CD4-positive, alpha-beta T cell treated with Interleukin-21 for 1 hour (primary cell): ENCODE measurements around the gene TAF4.
"Not testable (repeated sequence)": the region's sequence is repeated elsewhere in the genome, so short reads cannot be mapped to it uniquely, and the experiment has no call there.

Source experiments
- DNase-seq: peaks from one replicate; pipeline ENCODE4 v3.0.0-alpha.2; 2020

TAF4 gene

DNA sequence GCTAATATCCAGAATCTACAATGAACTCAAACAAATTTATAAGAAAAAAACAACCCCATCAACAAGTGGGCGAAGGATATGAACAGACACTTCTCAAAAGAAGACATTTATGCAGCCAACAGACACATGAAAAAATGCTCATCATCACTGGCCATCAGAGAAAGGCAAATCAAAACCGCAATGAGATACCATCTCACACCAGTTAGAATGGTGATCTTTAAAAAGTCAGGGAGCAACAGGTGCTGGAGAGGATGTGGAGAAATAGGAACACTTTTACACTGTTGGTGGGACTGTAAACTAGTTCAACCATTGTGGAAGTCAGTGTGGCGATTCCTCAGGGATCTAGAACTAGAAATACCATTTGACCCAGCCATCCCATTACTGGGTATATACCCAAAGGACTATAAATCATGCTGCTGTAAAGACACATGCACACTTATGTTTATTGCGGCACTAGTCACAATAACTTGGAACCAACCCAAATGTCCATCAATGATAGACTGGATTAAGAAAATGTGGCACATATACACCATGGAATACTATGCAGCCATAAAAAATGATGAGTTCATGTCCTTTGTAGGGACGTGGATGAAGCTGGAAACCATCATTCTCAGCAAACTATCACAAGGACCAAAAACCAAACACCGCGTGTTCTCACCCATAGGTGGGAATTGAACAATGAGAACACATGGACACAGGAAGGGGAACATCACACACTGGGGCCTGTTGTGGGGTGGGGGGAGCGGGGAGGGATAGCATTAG lies 6.2 kb upstream of the TAF4 start:
- not testable (repeated sequence) for DNase-seq

DNA sequence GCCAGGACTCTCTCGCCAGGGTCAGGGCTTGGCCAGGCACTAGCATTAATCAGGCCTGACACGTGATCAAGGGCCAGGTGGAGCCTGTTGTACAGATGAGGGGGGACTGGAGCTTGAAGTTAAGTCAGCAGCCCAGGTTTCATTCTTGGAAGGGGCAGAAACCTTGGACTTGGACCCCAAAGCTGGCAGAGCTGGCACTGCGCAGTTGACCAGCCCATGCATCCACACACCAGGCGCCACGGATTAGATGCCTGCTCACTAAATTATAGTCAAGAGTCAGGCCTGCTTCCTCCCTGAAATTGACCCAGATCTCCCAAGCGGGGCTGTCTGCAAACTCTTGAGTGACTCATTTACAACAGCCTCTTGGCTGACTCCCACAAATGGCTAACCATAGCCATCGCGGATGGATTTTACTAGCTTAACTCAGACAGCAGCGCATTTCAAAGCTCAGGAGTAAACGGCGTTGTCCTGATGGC lies 4.1 kb upstream of the TAF4 start:
- no peak for DNase-seq

DNA sequence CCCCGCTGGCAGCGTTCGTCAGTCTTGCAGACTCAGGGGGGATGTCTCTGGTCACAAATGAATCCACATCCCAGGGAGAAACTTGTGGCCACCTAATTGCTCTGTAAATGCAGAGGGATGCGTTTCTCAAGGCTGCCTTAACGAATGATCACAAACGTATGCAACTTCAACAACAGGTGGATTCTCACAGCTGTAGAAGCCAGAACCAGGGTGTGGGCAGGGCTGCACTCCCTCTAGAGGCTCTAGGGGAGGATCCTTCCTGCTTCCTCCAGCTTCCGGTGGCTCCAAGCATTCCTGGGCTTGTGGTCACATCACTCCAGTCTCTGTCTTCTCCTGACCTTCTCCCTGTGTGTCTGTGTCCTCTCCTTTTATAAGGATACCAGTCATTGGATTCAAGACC lies 3.3 kb upstream of the TAF4 start:
- no peak for DNase-seq

DNA sequence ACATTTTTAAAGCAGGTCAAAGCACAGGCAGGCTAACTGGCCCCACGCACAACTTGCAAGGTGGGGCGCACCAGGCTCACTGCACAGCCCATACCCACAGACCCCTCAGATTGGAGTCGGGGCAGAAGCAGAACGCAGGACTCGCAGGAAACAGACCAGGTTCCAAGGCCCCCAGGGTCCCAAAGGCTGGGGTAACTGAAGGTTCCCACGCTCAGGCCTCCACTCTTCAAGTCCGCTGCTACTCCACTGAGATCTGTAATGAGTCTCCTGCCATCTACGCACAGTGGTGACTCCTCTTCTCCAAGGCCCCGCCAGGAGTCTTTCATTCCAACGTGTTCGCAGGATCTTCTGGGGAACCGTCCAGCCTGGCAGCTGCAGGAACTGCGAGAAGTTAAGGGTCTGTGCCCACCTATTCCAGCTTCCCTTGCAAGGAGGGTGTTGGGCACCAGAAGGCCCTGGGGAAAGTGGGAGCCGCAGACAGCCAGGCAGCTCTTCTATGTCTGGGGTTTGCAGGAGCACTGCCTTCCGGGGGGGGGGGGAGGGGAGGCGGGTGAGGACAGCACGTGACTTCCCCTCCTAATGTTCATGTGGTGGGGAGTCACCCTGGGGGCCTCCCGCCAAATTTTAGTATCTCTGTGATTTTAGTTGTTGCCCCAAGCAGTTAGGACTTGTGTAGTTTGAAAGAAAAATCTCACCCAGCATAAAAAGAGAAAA lies 2.0 kb upstream of the TAF4 start:
- DNase-seq, result peak; percentile 9

DNA sequence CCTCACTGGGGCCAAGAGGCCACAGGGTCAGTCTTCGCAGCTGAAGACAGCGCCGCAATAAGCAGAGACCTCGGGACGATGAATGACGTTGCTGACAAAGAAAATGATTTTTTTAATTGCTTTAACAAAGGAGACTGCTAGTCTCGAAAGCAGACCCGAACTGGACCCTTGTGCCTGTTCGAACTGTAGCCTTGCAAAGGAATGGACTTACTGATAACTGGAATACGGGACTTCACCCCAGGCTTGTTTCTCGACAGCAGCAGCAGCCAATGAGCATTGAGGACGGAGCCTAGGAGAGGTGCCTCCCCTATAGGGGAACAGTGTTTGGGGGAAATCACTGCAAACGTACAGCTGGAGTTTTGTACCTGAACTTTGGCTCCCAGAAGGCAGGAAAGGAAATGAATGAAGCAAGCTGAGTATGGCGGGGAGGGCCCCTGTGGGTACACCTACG lies 1.3 kb upstream of the TAF4 start:
- peak; percentile 22 for DNase-seq

DNA sequence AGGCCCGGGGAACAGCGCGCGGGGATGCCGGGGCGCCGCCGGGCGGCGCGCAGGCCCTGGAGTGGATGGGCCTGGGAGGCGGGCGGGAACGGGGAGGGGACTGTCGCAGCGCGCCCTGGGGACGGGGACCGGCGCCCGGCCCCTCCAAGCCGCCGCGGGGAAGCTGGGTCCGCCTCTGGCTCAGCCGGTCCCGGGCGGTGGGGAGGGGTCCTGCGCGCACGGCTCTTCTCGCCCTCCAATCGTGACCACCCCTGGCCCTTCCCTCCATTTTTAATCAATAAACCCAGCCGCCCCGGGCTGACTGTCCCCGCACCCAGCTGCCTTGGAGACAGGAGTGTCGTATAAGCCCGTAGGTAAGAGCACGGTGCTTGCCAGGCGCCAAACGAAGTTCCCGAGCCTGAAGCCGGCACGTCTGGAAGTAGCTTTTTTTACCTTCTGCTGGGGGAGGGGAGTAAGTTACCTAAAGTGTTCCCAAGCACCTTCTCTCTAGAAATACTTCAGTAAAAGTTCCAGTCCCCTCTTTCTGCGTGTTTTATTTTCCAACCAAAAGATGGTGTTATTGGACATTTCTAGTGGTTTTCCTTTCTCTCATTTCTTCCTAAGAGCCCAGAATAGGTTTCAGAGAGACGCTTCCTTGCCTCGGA lies 780 bp upstream of the TAF4 start:
- peak; percentile 51 for DNase-seq

DNA sequence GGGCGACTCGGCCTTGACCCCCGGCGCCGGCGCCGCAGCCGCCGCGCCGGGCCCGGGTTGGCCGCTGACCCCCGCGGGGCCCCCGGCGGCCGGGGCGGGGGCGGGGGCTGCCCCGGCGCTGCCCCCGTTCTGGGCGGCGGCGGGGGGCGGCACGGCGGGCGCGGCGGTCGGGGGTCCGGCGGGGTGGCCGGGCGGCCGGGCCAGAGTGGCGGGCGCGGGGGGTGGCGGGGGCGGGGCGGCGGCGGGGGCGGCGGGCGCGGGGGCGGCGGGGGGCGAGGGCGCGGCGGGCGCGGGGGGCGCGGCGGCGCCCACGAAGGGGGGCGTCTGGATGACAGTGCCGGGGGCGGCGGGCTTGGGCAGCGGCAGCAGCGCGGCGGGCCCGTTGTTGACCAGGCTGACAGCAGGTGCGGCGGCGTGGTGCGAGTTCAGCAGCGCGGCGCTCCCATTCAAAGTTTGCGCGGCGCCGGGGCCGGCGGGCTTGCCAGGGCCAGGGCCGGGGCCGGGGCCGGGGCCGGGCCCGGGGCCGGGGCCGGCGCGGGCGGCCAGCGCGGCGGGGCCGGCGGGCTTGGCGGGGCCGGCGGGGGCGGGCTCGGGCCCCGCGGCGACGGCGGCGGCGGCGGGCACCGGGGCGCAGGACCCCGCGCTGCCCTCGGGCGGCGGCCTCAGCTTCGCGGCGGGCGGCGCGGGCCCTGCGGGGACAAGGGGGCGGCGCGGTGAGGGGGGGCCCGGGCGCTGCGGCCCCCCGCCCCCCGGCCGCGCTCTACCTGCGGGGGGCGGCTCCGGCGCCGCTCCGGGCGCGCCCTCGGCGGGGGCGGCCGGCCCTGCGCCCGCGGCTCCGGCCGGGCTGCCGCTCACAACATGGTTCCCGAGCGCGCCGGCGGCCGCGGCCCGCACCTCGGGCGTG lies 659 bp downstream of the TAF4 start:
- DNase-seq, result peak; percentile 4

DNA sequence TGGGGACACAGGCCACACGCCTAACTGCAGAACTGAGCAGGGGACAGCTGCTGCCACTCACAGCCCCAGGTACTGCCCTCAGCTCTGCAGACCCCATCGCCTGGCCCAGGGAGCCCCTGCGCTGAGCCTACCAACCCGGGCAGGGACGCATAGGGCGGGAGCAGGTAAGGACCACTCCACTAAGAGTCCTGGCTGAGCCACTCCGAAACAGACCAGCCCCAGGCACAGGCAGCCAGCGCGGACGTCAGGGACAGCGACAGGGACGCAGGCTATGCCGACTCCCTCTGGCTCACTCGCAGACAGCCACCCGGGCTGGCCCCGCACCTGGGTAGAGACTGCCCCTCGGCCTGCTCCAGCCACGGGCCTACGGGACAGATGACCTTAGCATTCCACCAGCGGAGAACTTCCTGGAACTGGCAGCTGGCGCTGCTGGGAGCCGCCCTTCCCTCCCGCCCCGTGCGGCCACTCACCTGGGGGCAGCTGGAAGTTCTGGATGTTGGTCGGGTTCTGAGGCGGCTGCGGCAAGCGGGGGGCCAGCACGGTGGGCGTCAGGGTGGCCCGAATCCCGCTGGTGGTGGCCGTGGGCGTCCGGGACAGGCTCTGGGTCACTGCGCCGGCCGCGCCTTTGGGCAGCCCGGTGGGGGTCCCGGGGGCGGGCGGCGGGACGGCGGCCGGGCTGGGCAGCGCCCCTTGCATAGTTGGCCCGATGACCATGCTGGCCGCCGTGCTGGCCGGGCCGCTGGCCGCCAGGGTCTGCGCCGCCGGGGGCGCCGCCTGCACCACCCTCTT lies 1.5 kb downstream of the TAF4 start:
- no peak for DNase-seq

DNA sequence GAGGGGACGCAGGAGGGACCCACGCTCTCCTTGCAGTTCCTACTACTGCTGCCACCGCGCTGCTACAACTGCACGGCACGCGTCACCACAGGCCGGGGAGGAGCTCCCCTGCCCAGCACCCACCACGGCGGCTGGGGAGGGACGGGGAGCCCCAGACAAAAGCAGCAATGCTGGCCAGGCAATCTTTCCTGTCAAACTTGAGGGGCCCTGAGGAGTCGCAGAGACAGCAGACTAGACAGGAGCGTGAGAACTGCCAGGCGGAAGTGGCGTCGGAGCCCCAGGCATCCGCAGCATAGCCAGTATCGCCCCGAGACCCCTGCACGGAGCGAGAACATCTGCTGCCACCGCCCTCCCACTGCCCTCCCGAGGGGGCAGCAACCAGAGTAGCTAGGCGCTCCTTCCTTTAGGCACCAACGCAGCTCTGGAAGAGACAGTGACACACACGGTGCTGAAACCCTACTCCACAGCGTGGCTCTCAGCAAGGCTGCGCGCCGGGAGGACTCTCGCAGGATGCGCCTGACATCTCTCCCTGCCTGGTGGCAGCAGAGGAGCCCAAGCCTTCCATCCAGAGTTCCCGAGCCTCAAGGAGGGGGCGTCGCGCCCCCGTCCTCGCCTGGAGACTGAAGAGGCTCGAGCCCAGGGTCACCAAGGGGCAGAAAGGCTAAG lies 2.2 kb downstream of the TAF4 start:
- no peak for DNase-seq

DNA sequence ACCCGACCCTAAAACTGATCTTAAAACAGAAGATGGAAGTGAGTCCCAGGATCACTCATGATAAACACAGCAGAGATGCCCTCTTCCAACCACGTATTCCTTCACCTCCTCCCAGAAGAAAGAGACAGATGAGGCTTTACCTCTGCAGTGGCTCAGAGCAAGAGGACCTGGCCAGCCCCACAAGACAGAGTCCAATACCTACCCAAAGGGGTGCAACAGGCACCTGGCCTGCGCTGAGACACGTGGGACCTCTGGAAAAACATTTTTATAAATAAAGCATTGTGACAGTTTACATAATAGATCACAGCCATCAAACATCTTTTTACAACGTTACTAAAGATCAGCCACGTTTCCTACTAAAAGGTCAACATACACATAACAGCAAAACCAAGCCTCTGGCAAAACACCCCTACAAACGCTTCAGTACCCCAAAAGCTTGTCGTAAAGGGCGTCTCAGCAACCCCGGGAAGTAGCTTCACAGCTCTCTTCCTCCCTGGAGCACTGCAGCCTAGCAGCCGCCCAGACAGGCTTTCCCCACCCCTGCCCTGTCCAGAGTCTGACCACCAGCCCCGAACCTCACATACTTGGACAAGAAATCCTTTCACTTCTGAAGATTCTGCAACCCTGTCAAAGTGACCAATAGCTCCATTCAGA lies 2.9 kb downstream of the TAF4 start:
- no peak for DNase-seq

DNA sequence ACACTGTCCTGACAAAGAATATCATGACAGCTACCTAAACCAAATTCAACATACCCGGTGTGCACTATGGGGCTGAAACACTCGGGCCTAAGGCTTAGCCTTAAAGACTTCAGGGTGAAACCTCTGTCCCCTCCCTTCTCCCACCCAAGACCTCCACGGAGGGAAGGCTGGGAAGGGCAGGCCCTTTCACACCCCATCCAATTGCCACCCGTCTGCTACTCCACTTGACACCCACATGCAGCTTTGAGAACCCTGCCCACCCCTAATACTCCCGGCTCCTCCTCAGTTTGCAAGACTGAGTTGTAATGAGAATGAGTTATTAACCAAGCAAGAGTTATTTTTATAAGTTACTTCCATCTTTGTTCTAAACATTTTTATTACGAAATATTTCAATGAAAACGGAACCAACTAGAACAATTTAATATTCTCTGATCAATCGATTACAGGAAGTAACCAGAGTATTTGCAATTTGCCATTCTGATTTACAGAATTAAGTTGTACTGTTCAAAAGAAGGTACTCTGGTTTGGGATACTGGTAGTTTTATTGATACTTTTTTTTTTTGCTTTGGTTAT lies 3.7 kb downstream of the TAF4 start:
- no peak for DNase-seq

DNA sequence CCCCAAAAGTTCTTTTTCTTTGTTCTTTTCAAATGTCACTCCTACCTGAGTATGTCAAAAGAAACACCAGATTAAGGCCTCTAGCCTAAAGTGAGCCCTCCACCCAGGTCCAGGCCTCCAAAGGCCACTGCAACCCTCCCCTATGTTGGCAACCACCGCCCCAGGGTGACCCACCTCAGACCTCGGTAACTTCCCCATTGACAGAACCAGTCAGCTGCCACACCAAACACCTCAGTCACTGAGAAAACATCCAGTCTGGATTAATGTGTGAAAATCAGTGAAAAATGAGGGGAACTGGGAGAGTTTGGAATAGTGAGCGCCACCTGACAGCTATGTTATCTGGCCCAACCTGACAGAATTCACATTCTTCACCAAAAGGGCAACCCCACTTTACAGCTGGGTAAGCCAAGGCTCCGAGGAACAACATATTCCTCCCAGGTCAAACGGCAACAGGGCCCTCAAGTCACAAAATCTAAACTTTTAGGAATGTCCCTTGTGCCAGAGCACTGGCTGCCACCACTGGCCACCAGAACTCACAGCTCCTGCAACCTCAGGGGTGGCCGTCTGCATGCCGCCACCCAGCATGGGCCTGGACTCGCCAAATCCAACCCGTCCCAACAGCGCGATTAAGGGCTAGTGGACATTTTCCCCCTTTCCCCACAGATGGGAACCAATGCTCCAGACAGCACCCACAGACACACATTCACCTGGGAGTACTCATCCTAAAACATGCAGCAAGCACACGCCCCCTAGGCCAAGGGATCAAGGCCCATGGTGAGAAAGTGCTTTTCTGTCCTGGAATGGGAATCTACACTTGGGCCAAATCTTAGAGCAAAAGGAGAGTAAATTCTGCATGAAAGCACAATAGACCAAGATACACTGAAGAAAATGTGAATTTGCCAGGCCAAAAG lies 4.8 kb downstream of the TAF4 start:
- no peak for DNase-seq

DNA sequence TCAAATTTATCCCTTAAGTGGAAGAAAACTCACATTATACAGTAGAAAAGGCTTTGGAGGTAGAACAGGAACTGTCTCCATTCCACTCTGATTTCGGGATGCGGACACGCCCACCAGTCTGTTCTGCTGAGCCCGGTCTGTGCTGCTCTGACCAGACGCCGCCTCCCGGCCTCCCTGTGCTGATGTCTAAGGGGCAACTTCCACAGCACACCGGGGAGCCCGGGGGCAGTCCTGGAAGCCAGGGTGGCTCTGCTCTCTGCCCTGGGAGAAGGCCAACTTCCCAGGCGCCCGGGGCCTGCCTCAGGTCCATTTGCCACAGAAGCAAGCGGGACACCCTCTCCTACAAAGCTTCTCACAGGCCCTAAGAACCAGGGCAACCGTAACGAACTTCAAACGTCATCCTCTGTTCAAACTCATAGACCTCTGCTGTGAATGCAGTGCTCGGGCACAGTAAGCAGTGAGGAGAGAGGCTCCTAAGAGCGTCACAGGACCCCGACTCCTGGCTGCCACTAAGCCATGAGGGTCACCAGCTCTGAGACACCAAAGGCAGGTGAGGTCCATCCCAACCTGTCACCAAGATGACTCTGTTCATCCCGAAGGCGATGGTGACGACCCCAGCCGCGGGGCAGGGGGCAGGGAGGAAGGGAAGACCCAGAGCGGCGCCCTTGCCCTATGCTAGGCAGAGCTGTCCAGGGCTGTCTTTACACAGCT lies 5.6 kb downstream of the TAF4 start:
- no peak for DNase-seq

DNA sequence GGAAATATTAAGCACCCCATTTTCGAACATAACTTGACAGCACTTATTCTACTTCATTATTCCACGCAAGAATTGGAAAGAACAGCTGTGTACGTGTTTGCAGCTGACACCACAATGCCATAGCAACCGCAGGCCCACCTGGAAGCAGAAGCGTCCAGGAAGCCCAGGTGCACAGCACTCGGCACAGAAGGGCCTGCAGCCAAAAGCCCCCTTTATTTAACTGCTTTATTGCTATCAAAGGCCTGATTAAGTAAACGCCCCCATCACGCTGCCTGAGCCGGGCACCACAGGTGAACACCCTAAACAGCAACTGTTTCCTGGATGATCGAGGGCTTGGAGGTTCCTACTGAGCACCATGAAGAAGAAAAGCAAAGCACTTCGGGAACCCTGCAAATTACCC lies 6.3 kb downstream of the TAF4 start:
- no peak for DNase-seq

DNA sequence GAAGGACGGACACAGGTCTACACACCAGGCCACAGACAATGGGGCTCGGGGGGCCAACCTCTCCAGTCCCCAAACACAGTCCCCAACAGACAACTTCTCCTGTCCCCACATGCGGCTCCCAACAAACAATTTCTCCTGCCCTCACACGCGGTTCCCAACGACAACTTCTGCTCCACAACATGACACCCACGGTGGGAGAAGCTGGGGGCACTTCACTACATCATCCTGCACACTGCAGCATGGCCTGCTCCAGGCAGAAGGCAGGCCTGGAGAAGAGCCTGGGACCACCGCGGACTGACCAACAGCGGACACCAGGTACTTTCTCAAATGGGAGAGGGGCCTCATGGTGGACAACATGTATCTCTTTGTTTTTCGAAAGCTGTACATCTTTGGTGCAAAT lies 6.7 kb downstream of the TAF4 start:
- DNase-seq, result no peak

DNA sequence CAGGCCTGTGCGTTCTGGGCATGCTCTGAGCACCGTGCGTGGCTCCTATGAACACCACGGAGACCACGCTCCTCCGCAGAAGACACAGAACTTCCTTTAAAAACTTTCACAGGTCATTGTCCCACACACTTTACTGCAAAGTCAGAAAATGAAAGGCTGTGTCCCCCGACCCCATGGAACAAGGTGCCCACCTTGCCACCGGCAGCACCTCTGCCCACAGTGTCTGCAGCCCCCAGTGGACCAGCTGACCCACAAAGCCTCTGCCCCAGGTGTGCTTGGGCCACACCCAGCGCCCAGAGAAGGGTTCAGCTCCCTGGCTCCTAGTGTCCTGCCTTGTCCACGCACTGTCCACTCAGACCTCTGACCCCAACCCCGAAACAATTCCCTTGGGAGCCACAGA lies 8.7 kb downstream of the TAF4 start:
- DNase-seq, result no peak

DNA sequence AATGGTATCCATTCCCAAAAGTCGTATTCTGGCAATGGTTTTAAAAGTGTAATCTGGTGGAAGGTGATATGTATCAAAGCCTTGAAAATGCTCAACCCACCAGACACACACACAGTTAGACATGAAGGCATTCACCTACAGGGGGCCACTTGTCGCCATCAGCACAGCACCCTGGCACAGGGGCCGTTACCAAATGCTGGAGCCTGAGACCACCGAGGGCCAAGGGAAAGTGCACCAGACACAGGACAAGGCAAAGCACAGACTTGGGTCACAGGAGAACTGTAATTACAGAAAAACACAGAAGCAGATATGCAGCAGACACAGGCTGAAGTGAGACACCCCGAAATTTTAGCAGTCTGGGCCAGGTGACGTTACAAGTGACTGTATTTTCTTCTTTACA lies 9.3 kb downstream of the TAF4 start:
- no peak for DNase-seq

DNA sequence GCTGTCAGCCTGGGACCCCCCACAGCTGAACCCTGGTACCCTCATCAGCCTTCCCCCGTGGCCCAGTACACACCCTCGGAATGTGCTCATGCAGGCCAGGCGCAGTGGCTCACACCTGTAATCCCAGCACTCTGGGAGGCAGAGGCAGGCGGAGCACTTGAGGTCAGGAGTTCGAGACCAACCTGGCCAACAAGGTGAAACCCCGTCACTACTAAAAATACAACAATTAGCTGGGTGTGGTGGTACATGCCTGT lies 9.9 kb downstream of the TAF4 start:
- not testable (repeated sequence) for DNase-seq
